Tibial artery (tissue), 4 donors: ENCODE data around the gene ELAVL1.

ENCODE experiments used
- DNase-seq, 2 donors: peaks; one replicate each; pipeline ENCODE4 v3.0.0-alpha.2; 2019
- H3K27ac ChIP-seq, 2 donors: fragments of 200-600 bp; sonication (generic) in 1 of 2; 1 replicate in 1 of 2; 2 replicates in 1 of 2; pipeline ENCODE4 v1.5.1; 2018 to 2019; ENCODE audit warnings: mild to moderate bottlenecking in 1 of 2
- H3K27me3 ChIP-seq, 2 donors: fragments of 200-600 bp; sonication (generic) in 1 of 2; one replicate each; pipeline versions ENCODE4 v1.5.1 to v1.6.0; 2016 to 2019
- H3K36me3 ChIP-seq, 3 donors: fragments of 200-600 bp; sonication (generic) in 2 of 3; one replicate each; pipeline ENCODE4 v1.5.1; 2016 to 2019; ENCODE audit warnings: mild to moderate bottlenecking in 2 of 3
- H3K4me1 ChIP-seq, 4 donors: fragments of 200-600 bp; sonication (generic) in 2 of 4; 1 replicate in 3 of 4; 2 replicates in 1 of 4; pipeline ENCODE4 v1.5.1; 2016 to 2019
- H3K4me3 ChIP-seq, 2 donors: fragments of 200-600 bp; sonication (generic) in 1 of 2; 1 replicate in 1 of 2; 2 replicates in 1 of 2; pipeline ENCODE4 v1.5.1; 2018 to 2019; ENCODE audit warnings: mild to moderate bottlenecking in 2 of 2
- H3K9me3 ChIP-seq, 3 donors: fragments of 200-600 bp; sonication (generic) in 1 of 3; one replicate each; pipeline ENCODE4 v1.5.1; 2016 to 2019
- CTCF ChIP-seq, 2 experiments: fragments of 200-600 bp in 1 of 2; fragments of 450-650 bp in 1 of 2; IDR thresholded peaks; one replicate each; pipeline ENCODE4 v1.5.1; 2017 to 2019; ENCODE audit warnings: antibody characterized with exemption in 2 of 2, mild to moderate bottlenecking in 1 of 2, moderate library complexity in 1 of 2
- intact Hi-C: fragments of 100-400 bp; cut with DNase I; formaldehyde crosslinking; loops from one replicate; pipeline ENCODE4 v1.15.0; 2023; ENCODE audit warnings: low total_unique reads

ELAVL1 gene

GRCh38 chr19:7983995-7984837, 21.2 kb downstream of the ELAVL1 start:
- Histone ChIP-seq H3K9me3 (no peaks in the 10 kb centered on the region), H3K27ac (no peak overlapping the region), H3K27me3 (no peaks in the 10 kb centered on the region), H3K4me1 (peaks cover 0 to 31% (median 13%) of the 10 kb centered on the region in 4 donors), H3K36me3 (peaks cover 32 to 89% (median 76%) of the 10 kb centered on the region in 3 donors), H3K4me3 (no peak overlapping the region)
- intact Hi-C loops, result no loop called here
- no peak for TF ChIP-seq CTCF (IDR thresholded peaks at IDR 0.05)
- DNase-seq, result no peak

GRCh38 chr19:7983286-7983950, 22.0 kb downstream of the ELAVL1 start:
- TF ChIP-seq CTCF (IDR thresholded peaks at IDR 0.05), result no peak
- DNase-seq, result no peak
- H3K36me3 ChIP-seq, result peaks cover 24 to 89% (median 79%) of the 10 kb centered on the region in 3 donors
- no peaks in the 10 kb centered on the region for H3K27me3 ChIP-seq
- H3K4me3 ChIP-seq, result no peak overlapping the region
- peaks cover 0 to 25% (median 13%) of the 10 kb centered on the region in 4 donors for H3K4me1 ChIP-seq
- intact Hi-C loops, result no loop called here
- no peaks in the 10 kb centered on the region for H3K9me3 ChIP-seq
- H3K27ac ChIP-seq, result no peak overlapping the region

GRCh38 chr19:7982651-7983099, 22.8 kb downstream of the ELAVL1 start:
- Histone ChIP-seq H3K9me3 (no peaks in the 10 kb centered on the region), H3K4me3 (no peak overlapping the region), H3K36me3 (peaks cover 19 to 89% (median 81%) of the 10 kb centered on the region in 3 donors), H3K27me3 (no peaks in the 10 kb centered on the region), H3K27ac (no peak overlapping the region), H3K4me1 (peaks cover 0 to 17% (median 12%) of the 10 kb centered on the region in 4 donors)
- no peak for DNase-seq
- TF ChIP-seq CTCF (IDR thresholded peaks at IDR 0.05), result no peak
- intact Hi-C loops, result no loop called here

GRCh38 chr19:7982103-7982502, 23.3 kb downstream of the ELAVL1 start:
- TF ChIP-seq CTCF (IDR thresholded peaks at IDR 0.05), result no peak
- Histone ChIP-seq H3K4me1 (peaks cover 0 to 11% (median 7%) of the 10 kb centered on the region in 4 donors), H3K27ac (no peak overlapping the region), H3K4me3 (no peak overlapping the region), H3K9me3 (no peaks in the 10 kb centered on the region), H3K36me3 (peaks cover 17 to 91% (median 81%) of the 10 kb centered on the region in 3 donors), H3K27me3 (no peaks in the 10 kb centered on the region)
- DNase-seq, result no peak
- intact Hi-C loops, result no loop called here

- TF ChIP-seq CTCF (IDR thresholded peaks at IDR 0.05), result no peak
- intact Hi-C loops, result no loop called here
- no peak overlapping the region for H3K4me3 ChIP-seq
- no peak overlapping the region for H3K27ac ChIP-seq
- peaks cover 17 to 91% (median 83%) of the 10 kb centered on the region in 3 donors for H3K36me3 ChIP-seq
- no peak for DNase-seq
- no peaks in the 10 kb centered on the region for H3K9me3 ChIP-seq
- H3K4me1 ChIP-seq, result peaks cover 0 to 7% (median 2%) of the 10 kb centered on the region in 4 donors
- no peaks in the 10 kb centered on the region for H3K27me3 ChIP-seq
Observed at GRCh38 chr19:7981661-7982060, 23.8 kb downstream of the ELAVL1 start.
